Stimulated activated naive CD8-positive, alpha-beta T cell treated with anti-CD3 and anti-CD28 coated beads, Interleukin-15, amount 100 ng/mL, for 72 hours (primary cell): Measurements from ENCODE around the gene MYH10.

Experiments used
- ATAC-seq: fragments of 150-1000 bp; cut with Tn5 transposase; 2 replicates; pipeline ENCODE4 v1.10.0; 2021; ENCODE audit warnings: mild to moderate bottlenecking, moderate library complexity
- DNase-seq, 2 donors: peaks; one replicate each; pipeline ENCODE4 v3.0.0; 2021 to 2022
- H3K27ac Mint-ChIP-seq, 2 donors: one replicate each; pipeline ENCODE4 v1.8.0; 2022; ENCODE audit warnings: mild to moderate bottlenecking in 2 of 2, mixed read lengths in 2 of 2, moderate library complexity in 2 of 2
- H3K27me3 Mint-ChIP-seq: one replicate; pipeline ENCODE4 v1.8.0; 2022; ENCODE audit warnings: mixed read lengths
- H3K4me1 Mint-ChIP-seq: one replicate; pipeline ENCODE4 v1.8.0; 2022; ENCODE audit warnings: mild to moderate bottlenecking, mixed read lengths
- H3K4me3 Mint-ChIP-seq, 2 donors: one replicate each; pipeline ENCODE4 v1.8.0; 2022; ENCODE audit warnings: mild to moderate bottlenecking in 2 of 2, mixed read lengths in 2 of 2, moderate library complexity in 1 of 2
- H3K9me3 Mint-ChIP-seq, 2 donors: one replicate each; pipeline ENCODE4 v1.8.0; 2022; ENCODE audit warnings: mixed read lengths in 2 of 2

Gene MYH10

DNA sequence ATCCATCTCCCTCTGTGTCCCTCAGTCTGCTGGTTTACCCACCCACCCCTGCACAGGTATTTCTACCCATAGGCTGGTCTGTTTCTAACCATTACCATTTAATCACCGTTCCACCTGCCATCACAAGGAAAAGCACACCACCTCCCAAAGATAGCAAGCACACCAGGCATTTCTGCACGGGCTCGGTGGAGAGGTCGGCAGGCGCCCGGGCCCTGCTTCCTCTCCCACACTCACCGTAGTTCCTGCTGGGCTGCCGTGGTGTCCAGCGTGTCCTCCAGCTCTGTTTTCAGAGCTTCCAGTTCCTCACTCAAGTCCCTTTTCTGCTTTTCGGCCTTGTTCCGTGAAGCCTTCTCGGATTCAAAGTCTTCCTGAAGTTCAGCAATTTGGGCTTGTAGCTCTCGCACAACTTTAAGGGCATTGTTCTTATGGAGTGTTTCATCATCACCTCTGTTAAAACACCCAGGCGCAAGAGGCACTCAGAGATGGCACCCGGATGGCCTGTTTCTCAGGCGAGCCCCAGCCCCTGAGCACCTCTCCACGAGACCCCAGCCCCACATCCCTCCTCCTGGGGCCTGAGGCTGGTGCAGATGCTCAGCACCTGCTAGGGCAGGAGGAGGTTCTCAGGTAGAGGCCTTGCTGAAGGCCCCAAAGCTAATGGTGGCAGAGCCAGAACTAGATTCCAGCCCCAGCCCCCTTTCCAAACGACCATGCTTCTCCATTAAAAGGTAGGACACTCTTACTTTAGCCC, 125.9 kb downstream of the MYH10 start:
- Mint-ChIP-seq H3K4me3 (no peak overlapping the region), H3K4me1 (no peaks in the 10 kb centered on the region), H3K9me3 (no peaks in the 10 kb centered on the region), H3K27ac (peak overlapping the region in 1 of 2 donors; percentile 56), H3K27me3 (no peaks in the 10 kb centered on the region)
- ATAC-seq (no peak), DNase-seq (no peak)

DNA sequence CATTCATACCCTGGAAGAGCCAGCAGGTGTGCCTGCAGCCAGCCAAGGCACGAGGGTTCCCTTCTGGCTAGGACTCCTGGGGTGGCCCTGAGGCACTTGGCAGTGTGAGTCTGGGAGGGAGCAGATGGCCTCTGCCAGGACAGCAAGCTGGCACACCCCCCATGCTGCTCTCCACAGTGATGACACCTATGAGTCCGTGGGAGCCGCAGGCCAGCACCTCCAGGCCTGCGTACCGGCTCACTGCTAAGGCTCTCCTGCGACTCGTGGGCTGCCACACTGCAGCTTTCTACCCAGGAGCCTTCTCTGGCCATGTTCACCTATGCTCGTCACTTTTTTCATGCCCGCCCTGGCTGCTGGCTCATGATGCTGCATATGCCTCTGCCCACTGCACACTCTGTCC, 126.7 kb downstream of the MYH10 start:
- DNase-seq (no peak), ATAC-seq (no peak)
- Mint-ChIP-seq H3K27me3 (no peaks in the 10 kb centered on the region), H3K9me3 (no peaks in the 10 kb centered on the region), H3K27ac (no peak overlapping the region), H3K4me1 (no peaks in the 10 kb centered on the region), H3K4me3 (no peak overlapping the region)

DNA sequence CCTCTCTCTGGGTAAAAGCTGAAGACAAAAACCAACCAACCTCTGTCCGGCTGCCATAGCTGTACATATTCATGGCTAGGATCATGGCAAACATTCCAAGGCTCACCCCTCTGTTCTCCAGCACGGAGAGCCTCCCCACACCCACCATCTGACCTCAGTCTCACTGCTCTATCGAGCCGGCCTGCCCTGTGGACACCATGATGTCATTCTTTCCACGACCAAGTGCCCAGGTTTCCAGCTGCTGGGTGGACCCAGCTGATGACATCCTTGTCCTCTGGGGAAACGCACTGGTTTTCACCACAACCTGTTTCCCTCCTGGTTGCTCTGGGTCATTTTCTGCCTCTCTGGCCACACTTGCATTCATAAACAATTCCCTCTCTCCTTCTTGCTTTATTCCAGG, 127.2 kb downstream of the MYH10 start:
- H3K4me3 Mint-ChIP-seq, result no peak overlapping the region

DNA sequence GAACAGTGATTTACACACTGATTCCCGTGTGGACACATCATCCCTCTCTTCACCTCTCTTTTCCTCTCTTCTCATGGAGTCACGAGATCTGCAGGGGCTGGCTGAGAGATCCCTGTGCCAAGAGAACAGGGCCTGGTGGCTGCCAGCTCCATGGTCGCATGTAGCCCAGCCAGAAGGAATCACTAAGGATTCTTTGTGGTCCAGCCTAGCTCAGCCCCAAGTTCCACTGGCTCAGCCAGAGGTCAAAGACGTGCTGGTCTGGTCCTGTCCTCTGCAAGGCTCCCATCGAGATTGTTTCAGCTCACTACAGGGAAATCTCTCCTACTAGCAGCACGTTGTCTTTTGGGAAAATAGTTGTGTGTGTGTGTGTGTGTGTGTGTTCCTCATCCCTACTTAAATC, 128.4 kb downstream of the MYH10 start:
- no peak for ATAC-seq

More for the DNA sequence above, 127.2 kb downstream of the MYH10 start:
- DNase-seq (no peak), ATAC-seq (no peak)
- Mint-ChIP-seq H3K9me3 (no peaks in the 10 kb centered on the region), H3K27me3 (no peaks in the 10 kb centered on the region), H3K27ac (no peak overlapping the region), H3K4me1 (no peaks in the 10 kb centered on the region)

DNA sequence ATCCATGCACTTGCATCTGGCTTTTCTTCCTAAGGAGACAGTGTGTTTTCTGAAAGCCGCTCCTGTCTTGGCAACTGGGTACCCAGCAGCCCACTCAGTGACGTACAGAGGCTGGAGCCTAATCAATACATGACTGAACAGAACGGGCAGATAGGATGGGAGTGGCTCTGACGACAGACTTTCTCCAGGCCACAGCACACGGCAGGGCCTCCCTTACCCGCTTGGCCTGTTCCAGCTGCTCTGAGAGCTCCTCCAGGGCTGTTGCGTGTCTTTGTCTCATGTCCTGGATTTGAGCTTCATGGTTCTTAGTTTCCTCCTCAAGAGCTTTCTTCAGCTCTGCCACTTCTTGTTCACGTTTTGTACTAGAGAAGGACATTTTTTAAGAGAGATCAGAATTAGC, 129.9 kb downstream of the MYH10 start:
- Mint-ChIP-seq H3K27me3 (no peaks in the 10 kb centered on the region), H3K9me3 (no peaks in the 10 kb centered on the region), H3K4me3 (no peak overlapping the region), H3K4me1 (no peaks in the 10 kb centered on the region), H3K27ac (no peak overlapping the region)
- DNase-seq (no peak), ATAC-seq (no peak)

More for the DNA sequence above, 128.4 kb downstream of the MYH10 start:
- H3K4me3 Mint-ChIP-seq, result no peak overlapping the region
- no peaks in the 10 kb centered on the region for H3K4me1 Mint-ChIP-seq
- no peaks in the 10 kb centered on the region for H3K9me3 Mint-ChIP-seq
- no peak overlapping the region for H3K27ac Mint-ChIP-seq
- DNase-seq, result no peak
- H3K27me3 Mint-ChIP-seq, result no peaks in the 10 kb centered on the region

DNA sequence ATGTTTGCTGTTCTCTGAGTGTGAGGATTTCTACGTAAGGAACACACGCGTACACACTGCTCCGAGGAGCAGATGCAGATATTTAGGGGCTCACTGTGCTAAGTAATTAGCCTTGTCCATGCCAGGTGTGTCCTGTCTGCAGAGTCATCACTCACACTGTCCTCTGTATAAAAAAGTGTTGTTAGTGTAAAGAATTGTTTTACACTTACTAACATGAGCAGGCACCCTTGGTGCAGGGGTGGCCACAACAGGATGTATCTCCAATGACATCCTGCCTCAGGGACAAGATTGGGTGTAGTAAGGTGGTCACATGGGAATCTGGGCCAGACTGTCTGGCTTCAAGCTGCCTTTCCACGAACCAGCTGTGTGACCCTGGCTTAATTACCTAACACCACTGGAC, 130.9 kb downstream of the MYH10 start:
- no peaks in the 10 kb centered on the region for H3K9me3 Mint-ChIP-seq
- no peaks in the 10 kb centered on the region for H3K4me1 Mint-ChIP-seq
- H3K27me3 Mint-ChIP-seq, result no peaks in the 10 kb centered on the region
- H3K4me3 Mint-ChIP-seq, result no peak overlapping the region
- H3K27ac Mint-ChIP-seq, result peak overlapping the region in 1 of 2 donors; percentile 8
- ATAC-seq (no peak), DNase-seq (no peak)

DNA sequence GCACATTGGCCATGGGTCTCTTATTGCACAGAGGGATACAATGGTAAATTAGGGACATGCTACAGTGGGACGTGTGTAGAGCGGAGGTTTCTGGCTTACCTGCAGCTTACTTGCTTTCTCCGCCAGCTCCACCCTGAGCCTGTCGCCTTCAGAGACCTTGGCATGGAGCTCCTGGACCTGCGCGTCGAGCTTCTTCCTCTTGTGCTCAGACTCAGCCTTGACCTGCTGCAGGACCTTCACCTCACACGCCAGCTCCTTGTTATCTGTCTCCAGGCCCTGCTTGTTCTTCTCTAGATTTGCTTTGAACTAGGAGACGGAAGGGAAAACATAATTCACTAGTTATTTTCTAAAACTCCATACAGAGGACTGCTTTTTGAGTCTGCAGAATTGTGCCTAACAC, 131.4 kb downstream of the MYH10 start:
- Mint-ChIP-seq H3K4me3 (no peak overlapping the region), H3K27ac (no peak overlapping the region), H3K27me3 (no peaks in the 10 kb centered on the region), H3K4me1 (no peaks in the 10 kb centered on the region), H3K9me3 (peaks cover 0 to 3% of the 10 kb centered on the region in 2 donors)
- DNase-seq (no peak), ATAC-seq (no peak)

DNA sequence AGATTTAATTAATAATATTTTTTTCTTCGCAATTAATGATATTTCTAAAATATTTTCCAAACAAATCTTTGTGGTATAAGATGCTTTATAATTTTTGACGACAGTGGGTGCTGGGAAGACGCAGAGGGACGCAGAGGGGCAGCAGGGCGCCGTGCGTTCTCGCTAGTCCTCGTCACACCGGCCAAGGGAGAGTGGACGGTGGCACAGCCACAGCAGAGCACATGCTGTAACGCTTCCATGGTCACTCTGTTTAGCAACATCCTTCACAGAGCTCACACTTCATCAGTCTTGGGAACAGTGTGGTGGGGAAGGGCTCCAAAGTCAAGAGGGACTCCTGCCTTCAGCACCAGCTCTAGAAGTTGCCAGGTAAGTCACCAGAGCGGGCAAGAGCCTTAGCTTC, 134.4 kb downstream of the MYH10 start:
- Mint-ChIP-seq H3K4me1 (no peaks in the 10 kb centered on the region), H3K9me3 (peaks cover 0 to 8% of the 10 kb centered on the region in 2 donors), H3K4me3 (no peak overlapping the region), H3K27me3 (no peaks in the 10 kb centered on the region), H3K27ac (no peak overlapping the region)
- ATAC-seq (no peak), DNase-seq (no peak)

DNA sequence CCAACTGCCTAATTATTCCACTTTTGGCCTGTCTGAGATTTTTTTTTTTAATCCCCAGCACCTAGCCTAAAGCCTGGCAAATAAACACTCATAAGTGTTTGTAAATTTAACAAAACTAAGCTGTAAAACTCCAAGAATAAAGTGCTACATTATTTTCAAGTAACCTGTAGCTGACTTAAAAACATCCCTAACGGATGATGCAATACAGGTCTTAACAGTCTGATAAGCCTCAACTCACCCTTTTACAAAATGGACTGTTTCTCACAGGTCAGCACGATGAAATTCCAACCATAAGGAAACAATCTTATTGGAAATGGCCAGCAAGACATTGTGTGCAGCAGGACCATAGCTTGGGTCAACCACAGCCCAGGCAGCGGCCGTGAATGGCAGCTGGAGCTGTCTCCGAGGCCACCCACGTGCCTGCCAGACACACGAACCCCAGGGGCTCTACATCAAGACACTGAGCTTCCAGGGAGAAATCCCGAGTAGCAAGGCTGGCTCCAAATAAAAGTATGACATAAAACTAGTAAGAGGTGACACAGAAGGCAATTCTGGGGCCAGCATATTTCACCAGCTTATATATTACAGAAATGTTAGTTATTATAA, 135.9 kb downstream of the MYH10 start:
- no peak overlapping the region for H3K4me3 Mint-ChIP-seq
- H3K4me1 Mint-ChIP-seq, result no peaks in the 10 kb centered on the region
- ATAC-seq, result no peak
- no peak overlapping the region for H3K27ac Mint-ChIP-seq
- H3K27me3 Mint-ChIP-seq, result no peaks in the 10 kb centered on the region
- no peak for DNase-seq
- peaks cover 0 to 8% of the 10 kb centered on the region in 2 donors for H3K9me3 Mint-ChIP-seq

DNA sequence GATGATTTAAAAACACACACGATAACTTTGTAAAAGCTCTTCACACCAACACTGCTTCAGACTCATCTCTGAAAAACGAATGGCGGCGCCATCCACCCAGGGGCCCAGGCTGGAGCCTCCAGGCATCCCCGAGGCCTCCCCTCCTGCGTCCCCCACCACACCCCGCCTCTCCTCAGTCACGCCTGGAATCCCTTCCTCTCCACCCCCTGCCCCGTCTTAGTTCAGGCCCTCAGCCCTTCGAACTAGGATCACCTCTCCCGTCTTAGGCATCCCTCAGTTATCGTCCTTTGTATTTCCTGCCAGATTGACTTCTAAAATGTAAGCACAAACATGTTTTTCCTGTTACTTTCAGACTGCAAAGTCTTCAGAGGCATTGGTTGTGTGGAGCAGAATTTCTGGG, 136.5 kb downstream of the MYH10 start:
- Mint-ChIP-seq H3K27ac (no peak overlapping the region), H3K27me3 (no peaks in the 10 kb centered on the region)

DNA sequence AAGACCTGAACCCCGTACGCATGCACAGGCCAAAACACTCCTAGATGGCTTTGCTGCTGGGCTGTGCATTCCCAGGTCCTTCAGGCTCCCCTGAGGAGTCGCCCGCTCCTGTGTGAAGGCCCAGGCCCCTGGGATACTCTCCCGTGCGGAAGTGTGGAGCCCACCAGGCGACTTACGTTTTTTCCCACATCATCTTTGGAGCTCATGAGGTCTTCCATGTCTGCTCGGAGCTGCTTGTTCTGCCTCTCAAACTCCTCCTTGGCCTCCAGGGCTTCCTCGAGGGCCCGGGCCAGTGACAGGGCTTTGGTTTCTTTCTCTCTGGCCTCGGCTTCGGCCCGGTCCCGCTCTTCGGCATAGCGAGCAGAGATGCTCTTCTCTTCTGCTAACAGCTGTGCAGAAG, 138.4 kb downstream of the MYH10 start:
- Mint-ChIP-seq H3K4me3 (no peak overlapping the region), H3K4me1 (no peaks in the 10 kb centered on the region), H3K27me3 (no peaks in the 10 kb centered on the region), H3K9me3 (peaks cover 0 to 8% of the 10 kb centered on the region in 2 donors), H3K27ac (no peak overlapping the region)
- DNase-seq, result no peak
- ATAC-seq, result no peak

More for the DNA sequence above, 136.5 kb downstream of the MYH10 start:
- Mint-ChIP-seq H3K9me3 (peaks cover 0 to 8% of the 10 kb centered on the region in 2 donors), H3K4me1 (no peaks in the 10 kb centered on the region), H3K4me3 (no peak overlapping the region)
- ATAC-seq, result no peak
- DNase-seq, result no peak

DNA sequence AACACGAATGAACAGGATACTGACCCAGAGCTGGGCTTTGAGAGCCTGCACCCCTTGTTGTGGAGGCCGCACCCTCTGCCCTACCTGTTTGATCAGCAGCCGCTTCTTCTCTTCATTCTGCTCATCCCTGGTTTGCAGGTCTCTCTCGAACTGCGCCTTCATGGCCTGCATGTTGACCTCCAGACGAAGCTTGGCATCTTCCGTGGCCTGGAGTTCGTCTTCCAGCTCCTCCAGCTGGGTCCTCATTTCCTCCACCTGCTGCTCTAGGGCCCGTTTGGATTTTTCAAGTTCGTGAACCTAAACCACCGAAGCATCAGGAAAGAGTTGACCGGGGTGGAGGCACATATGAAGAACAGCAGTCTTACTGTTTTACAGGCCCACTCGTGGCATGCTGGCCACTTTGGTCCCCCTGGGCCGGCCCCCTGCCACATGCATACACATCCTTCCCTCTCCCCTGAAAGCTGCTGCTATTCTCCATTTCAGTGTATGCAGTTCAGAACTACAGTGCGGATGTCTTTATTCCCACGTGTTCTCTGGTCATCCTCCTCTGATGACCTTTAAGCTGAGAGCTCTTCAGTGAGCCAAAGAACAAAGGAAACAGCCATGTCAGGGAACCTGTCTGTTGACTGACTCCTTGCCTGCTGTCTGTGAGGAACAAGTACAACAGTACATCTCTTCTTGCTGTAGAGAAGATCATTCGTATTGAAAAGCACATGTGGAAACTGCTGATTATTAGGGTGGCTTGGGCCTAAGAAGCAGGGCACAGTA, 140.1 kb downstream of the MYH10 start:
- H3K27ac Mint-ChIP-seq, result no peak overlapping the region
- ATAC-seq, result no peak
- no peak for DNase-seq
- H3K27me3 Mint-ChIP-seq, result no peaks in the 10 kb centered on the region
- no peaks in the 10 kb centered on the region for H3K4me1 Mint-ChIP-seq
- H3K4me3 Mint-ChIP-seq, result no peak overlapping the region
- peaks cover 0 to 8% of the 10 kb centered on the region in 2 donors for H3K9me3 Mint-ChIP-seq

DNA sequence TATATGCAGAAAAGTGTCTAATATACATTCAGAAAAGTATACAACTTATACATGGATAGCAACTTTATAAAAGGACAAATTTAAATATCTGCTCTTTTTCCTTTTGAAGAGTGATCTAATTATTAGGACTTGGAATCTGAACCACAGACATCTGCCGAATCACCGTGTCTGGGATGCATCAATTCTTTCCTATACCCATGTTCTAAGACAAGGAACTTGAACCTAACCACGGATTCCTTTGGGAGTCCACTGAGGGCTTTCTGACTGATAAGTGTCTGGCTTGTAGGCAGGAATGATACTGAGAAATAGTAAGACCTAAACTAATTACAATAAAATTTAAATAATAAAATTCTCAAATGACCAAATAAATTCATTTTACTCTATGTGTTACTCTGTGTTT, 140.7 kb downstream of the MYH10 start:
- no peak for ATAC-seq
- Mint-ChIP-seq H3K27ac (no peak overlapping the region), H3K4me3 (no peak overlapping the region)

DNA sequence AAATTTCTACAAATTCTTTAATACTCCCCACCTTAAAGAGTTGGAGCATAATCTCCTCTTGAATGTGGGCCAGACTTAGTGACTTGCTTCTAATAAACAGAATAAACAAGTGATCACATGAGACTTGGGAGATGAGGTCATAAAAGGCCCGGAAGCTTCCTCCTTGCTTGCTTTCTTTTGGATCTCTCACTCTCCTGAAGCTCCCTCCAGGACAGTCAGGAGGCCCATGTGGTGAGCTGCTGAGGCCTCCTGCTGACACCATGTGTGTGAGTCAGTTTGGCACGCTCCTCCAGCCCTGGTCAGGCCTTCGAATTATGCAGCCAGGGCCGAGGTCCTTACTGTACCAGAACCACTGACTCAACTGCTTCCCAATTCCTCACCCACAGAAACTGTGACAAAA, 141.6 kb downstream of the MYH10 start:
- H3K4me1 Mint-ChIP-seq, result no peaks in the 10 kb centered on the region
- H3K27ac Mint-ChIP-seq, result no peak overlapping the region
- no peaks in the 10 kb centered on the region for H3K27me3 Mint-ChIP-seq
- no peak overlapping the region for H3K4me3 Mint-ChIP-seq
- peaks cover 5 to 8% of the 10 kb centered on the region in 2 donors for H3K9me3 Mint-ChIP-seq
- no peak for DNase-seq
- no peak for ATAC-seq

More for the DNA sequence above, 140.7 kb downstream of the MYH10 start:
- no peaks in the 10 kb centered on the region for H3K27me3 Mint-ChIP-seq
- peaks cover 1 to 10% of the 10 kb centered on the region in 2 donors for H3K9me3 Mint-ChIP-seq
- no peaks in the 10 kb centered on the region for H3K4me1 Mint-ChIP-seq
- DNase-seq, result no peak

DNA sequence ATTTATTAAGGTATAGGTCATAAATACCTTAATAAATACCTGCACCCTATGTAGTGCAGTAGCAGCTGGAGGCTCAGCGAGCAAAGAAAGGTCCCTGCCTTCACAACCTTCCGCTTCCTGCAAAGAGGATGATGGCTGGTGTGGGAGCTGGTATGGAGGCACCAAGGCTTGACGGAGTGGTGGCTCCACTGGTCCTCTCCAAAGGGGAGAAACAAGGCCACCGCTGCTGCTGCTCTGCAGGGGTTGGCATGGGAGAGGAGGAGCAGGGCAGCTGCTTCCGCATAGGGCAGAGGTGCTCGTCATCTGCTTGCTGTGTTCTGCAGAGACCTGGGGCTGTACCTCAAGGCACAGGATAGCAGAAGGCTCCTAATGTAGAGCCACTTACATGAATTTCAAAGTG, 142.0 kb downstream of the MYH10 start:
- DNase-seq (no peak), ATAC-seq (no peak)
- no peak overlapping the region for H3K4me3 Mint-ChIP-seq
- H3K4me1 Mint-ChIP-seq, result no peaks in the 10 kb centered on the region
- H3K27ac Mint-ChIP-seq, result no peak overlapping the region
- no peaks in the 10 kb centered on the region for H3K27me3 Mint-ChIP-seq
- peaks cover 5 to 6% of the 10 kb centered on the region in 2 donors for H3K9me3 Mint-ChIP-seq

DNA sequence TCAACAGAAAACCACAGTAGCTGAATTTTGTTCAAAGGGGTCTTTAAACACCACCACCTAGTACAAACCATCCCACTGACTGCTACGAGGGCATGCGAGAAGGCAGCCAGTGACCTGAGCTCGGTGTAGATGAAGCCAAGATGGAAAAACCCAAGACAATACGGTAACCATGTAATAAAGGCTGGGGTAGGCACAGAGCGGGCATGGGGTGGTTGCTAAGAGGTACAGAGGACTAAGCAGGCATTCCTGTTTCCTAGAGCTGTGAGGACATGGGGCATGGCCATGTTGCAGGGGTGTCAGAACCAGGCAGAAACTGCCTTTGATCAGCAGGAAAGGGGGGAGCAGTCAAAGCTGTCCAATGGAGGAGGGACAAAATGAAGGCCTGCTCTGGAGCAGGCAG, 142.8 kb downstream of the MYH10 start:
- Mint-ChIP-seq H3K27me3 (no peaks in the 10 kb centered on the region), H3K9me3 (peaks cover 6 to 10% of the 10 kb centered on the region in 2 donors), H3K27ac (no peak overlapping the region), H3K4me1 (no peaks in the 10 kb centered on the region), H3K4me3 (no peak overlapping the region)
- no peak for DNase-seq
- ATAC-seq, result peak; percentile 26
